ENCODE results near the gene FAM222A.

GRCh38 chr12:109744986-109745942 lies 31.6 kb downstream of the FAM222A start:
- TF ChIP-seq POLR2AphosphoS5 (IDR thresholded peaks at IDR 0.05) (no peak), TAF1 (IDR thresholded peaks at IDR 0.05; ENCODE audit: low read depth) (no peak), CTCF (IDR thresholded peaks at IDR 0.05; ENCODE audit: poor library complexity, severe bottlenecking) (no peak), EP300 (conservative IDR thresholded peaks at IDR 0.05; ENCODE audit: poor library complexity, severe bottlenecking) (no peak), MXI1 (conservative IDR thresholded peaks at IDR 0.05; ENCODE audit: poor library complexity, severe bottlenecking) (no peak)

All from neural cell (in vitro differentiated cells).